Stimulated activated naive CD8-positive, alpha-beta T cell treated with anti-CD3 and anti-CD28 coated beads, Interleukin-15, Interleukin-2, amounts not matched to agents 100 U/mL and 50 U/mL, for 24 hours (primary cell): ENCODE measurements around the gene PRLR.
"Not testable (repeated sequence)": the region's sequence is repeated elsewhere in the genome, so short reads cannot be mapped to it uniquely, and the experiment has no call there.

ENCODE experiments used
- ATAC-seq: fragments of 150-1000 bp; cut with Tn5 transposase; one replicate; pipeline ENCODE4 v1.10.0; 2021
- DNase-seq: peaks from one replicate; pipeline ENCODE4 v3.0.0; 2021

PRLR gene

DNA sequence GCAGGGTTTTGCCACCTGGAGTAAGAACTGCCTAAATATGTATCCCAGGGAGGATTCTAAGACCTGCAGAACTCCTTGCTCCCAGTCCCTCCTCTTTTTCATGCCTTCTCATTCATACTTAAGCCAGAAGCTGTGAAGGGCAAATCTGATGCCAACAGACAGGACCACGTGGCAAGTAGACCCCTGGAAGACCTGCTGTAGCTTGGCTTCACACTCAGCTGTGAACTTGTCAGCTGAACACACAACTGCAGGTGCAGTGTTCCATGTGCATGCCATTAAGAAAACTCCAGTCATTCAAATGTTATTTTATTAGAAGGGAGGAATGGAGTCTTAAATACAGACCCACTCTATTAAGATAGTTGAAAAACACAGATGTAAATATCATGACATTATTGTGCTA lies 103.3 kb downstream of the PRLR start:
- no peak for DNase-seq
- ATAC-seq, result no peak

DNA sequence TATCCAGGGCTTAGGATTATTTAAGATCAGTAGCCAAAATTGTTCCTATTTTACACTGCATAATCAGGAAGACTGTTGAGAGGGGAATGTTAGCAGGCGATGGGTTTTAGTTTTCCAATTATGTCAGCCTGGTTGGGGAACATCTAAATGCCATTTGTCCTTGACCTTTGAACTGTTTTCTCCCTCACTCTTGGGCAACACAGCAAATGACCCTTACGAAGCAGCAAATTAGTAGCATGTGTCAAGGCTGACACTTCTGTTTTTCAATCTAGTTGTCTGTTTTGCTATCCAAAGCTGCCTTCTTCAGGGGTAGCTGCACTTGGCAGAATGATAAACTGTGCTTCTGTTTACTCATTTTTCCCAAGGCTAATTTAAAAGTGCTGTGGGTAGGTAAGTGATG lies 104.5 kb downstream of the PRLR start:
- ATAC-seq (no peak), DNase-seq (no peak)

DNA sequence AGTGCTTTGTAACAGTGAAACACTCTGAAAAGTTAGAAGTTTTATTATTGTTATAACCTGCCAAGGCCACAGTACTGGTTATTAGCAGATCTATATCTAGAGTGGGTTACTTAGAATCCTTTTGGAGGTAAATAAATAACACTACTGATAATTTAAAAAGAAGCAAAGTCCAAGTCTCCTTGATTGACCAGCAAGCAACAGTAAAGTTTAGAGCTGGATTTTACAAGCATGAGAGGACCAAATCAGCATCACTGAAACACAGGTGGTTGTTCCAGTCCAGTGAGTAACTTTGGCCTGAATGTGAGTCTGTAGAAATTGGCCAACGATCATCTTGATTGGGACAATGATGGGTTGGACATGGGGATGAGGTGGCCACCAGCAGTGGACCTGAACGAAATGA lies 105.4 kb downstream of the PRLR start:
- no peak for DNase-seq
- ATAC-seq, result no peak

DNA sequence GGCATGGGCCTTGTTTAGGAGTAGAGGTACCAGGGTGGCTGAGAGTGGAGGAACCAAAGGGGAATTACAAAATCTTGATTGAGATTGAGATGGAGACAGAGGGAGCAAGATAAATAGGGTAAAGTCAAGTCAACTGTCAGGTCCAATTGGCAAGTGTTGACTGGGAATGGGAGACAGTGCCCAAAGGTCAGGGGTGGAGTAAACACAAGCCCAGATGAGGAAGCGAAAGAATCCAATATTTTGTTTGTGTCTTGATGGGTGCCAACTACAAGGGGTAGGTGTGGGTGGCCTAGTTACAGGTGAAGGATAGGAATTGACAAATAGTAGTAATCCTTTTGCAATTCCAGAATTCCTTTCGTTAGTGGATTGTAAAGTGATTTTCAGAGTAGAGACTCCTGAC lies 107.5 kb downstream of the PRLR start:
- DNase-seq, result no peak
- ATAC-seq, result no peak

DNA sequence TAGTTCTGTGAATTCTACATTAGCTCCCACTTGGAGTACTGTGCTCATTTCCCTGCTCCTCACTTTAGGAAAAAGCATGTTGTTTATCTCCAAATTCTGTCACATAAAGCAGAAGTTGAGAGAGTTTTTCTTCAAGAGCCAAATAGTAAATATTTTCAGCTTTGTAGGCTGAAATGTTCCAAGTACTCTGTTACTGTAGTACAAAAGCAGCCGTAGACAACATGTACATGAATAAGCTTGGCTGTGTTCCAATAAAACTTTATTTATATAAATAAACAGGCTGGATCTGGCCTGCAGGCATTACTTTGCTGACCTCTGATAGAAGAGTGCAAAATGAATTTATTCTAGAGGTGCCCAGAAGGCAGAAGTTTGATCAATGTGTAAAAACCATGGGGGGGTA lies 109.6 kb downstream of the PRLR start:
- ATAC-seq (no peak), DNase-seq (no peak)

DNA sequence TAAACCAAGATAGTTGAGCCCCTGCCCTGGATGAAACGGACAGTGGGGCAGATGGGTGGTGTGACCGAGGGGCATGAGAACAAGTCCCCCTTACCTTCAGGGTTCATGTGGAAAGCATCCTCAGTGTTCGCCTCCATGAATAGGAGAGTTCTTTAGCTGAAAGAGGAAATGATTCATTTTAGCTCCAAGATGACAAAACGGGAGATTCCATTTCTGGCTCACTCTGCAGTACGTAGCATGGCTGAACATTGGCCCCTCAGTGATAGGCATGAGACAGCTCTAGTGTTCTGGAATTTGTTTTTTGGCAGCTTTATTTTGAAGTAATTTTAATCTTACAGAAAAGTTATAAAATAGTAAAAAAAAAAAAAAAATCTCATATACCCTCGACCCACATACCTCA lies 112.3 kb downstream of the PRLR start:
- no peak for DNase-seq

DNA sequence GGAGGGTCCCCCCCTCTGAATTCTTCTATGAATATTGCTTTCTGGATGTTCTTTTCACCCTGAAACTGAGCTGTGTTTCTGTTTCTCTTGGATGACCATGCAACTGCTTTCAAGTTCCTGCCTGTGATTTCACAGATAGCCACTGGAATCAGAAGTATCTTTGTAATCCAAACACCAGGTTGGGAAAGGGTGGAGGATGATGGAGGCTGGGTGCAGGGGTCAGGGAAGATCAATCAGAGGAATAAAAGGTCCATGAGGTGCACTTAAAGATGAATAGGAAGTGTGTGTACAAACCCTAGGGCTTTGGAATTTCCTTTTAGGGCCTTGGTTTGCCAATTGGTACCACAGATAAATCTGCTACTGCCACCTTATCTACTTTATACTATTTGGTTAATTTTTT lies 114.4 kb downstream of the PRLR start:
- DNase-seq, result no peak
- no peak for ATAC-seq

More for the DNA sequence above, 112.3 kb downstream of the PRLR start:
- no peak for ATAC-seq

DNA sequence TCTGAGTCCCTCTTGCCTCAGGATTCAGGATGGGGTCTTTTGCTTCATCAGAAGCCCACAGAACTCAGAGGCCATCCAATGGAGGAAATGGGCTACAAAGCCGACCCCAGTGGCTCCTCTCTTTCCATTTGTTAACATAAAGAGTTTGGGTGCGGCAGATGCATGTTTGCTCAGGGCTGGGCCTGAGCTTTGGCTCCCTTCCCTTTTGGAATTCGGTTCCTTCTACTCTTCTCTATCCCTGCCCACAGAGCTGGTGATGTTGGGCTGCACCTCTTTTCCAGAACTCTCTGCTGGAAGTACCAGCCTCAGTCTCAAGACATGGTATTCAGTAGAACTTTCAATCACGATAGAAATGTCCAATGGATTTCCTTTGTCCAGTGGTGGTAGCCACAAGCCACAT lies 115.6 kb downstream of the PRLR start:
- no peak for DNase-seq
- no peak for ATAC-seq

DNA sequence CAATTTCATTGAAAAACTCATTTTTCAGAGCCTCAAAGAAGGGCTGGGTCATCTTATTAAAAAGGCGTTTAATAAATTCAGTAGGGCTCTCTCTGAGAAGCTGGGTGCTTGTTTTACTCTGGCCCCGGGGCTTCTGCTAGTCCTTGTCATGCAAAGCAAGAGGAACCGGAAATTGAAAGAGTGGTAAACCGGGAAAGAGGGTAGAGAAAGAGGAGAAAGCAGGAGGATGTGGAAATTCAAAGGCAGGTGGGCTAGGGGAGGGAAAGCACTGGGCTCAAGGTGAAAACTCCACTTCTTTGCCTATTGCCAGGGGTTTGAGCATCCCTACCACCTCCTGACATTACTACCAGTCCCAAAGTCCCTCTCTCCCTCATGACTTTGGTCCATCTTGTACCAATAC lies 118.0 kb downstream of the PRLR start:
- no peak for ATAC-seq
- no peak for DNase-seq

DNA sequence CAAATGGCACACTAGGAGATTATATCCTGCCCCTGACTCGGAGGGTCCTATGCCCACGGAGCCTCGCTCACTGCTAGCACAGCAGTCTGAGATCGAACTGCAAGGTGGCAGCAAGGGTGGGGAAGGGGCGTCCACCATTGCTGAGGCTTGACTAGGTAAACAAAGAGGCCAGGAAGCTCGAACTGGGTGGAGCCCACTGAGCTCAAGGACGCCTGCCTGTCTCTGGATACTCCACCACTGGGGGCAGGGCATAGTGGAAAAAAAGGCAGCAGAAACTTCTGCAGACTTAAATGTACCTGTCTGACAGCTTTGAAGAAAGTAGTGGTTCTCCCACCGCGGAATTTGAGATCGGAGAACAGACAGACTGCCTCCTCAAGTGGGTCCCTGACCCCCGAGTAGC lies 125.7 kb downstream of the PRLR start:
- DNase-seq, ATAC-seq: not testable (repeated sequence)

DNA sequence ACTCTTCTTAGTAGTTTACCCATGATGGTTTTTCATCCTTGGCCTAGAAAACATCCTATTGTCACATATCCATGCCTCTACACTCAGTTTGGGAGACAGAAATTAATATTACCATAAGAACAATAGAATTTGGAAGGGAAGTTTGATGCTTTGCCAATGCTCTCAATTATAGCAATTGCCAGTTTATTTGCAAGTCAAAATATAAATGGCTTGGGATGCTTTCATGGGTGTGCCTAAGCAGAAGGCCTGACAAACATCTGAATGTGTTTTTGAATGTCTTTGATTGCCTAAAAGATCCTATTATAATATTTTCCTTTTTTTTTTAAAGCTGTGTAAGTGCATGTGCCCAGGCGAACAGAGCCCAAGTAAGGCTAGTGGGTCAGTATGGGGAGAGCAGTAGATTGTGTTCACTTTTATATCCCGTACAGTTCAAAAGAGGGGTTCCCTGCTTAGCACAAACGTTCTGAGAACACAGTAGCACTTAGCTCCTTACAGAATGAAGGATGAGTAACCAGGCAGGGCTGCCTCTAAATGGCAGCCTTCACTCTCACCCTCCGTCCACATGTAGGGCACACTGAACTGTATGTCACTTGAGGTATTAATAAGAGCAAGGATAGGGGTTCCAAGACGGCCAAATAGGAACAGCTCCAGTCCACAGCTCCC lies 126.5 kb downstream of the PRLR start:
- no peak for DNase-seq
- no peak for ATAC-seq

DNA sequence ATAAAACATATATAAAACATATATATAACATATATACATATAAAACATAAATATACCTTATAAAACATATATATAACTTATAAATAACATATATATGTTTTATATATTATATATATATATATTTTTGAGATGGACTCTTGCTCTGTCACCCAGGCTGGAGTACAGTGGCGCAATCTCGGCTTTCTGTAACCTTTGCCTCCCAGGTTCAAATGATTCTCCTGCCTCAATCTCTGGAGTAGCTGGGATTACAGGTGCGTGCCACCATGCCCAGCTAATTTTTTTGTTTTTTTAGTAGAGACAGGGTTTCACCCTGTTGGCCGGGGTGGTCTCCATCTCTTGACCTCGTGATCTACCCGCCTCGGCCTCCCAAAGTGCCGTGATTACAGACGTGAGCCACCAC lies 128.6 kb downstream of the PRLR start:
- not testable (repeated sequence) for DNase-seq, ATAC-seq

DNA sequence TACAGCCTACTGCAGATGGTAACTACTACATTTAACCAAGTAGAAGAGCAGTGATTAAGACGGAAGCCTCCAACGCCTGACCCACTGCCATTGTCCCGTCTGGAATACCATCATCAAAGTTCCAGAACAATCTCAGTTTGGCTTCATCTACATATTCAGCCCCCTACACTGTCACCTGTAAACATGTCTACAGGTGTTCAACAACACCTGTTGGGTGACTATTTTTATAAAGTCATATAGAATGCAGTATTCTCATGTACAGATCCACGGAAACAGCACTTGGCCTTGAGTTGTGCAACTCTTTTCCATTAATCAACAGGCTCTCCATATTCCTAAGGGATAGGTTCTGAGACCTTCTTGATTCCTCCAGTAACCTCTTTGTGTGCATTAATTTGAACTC lies 129.3 kb downstream of the PRLR start:
- DNase-seq, result no peak
- no peak for ATAC-seq

DNA sequence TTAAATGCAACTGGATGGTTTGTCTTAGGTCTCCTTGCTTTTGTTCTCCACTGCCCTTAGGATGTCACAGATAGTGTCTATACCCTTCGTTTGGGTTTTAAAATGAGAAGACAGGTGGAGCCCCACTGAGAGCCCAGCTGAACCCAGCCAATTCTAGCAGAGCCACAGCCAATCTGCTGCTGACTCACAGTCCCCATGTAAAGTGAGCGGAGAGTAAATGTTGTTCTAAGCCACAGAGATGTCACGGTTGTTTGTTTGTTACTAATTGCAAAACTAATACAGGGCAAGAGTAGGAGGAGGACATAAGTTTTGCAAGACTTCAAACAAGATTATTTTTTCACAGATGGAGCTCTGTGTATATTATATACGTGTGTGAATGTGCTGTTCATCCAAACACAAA lies 132.1 kb downstream of the PRLR start:
- DNase-seq (no peak), ATAC-seq (no peak)

DNA sequence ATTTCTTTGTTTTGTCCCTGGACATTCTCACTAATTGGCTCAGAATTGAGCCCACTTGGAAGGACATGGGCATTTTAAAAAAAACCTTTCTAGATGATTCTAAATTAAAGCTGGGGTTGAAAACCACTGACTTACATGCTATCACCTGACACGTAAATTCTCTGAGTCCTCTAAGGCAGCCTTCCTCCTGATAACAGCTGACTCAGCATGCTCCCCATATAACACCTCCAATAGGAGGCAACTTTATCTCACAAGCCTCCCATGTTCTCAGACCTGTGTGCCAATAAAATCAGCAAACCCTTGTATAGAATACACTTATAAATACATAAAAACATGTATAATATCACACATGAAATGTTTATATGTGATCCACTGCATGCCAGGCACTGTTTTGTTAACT lies 133.4 kb downstream of the PRLR start:
- DNase-seq, result no peak
- no peak for ATAC-seq

DNA sequence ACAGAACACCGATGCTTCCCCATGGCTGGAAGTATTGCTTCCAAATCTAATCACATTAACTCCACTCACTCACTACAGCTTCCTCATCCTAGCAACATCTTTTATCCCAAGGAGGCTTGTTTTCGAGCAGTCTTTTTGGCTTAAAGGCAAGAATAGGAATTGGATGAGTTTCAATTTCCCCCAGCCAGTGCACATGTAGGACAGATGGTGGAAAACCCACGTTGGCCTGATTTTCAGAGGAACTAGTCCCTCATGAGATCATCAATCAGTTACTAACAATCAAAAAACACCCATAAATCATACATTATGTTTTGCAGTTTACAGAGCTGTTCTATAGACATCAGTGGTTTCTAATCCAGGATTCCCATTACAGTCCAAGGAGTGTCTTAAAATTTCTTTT lies 134.1 kb downstream of the PRLR start:
- DNase-seq, result no peak

DNA sequence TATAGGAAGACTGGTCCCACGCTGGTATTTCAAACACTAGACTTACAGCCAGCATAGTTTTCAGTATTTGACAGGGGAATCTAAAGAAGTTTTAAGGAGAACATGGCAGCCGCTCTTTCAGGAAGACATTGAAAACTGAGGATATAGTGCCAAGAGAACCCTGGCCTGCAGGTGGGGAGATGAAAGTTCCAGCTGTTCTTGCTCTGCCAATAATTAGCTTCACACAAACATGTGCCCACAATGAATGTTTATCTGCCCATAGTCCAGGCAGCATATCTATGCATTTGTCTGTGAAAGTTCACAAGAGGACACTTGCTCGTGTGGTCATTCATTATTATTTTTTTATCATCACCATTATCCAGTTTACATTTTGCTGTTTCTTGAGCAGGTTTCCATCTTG lies 134.9 kb downstream of the PRLR start:
- no peak for ATAC-seq
- DNase-seq, result no peak

More for the DNA sequence above, 134.1 kb downstream of the PRLR start:
- ATAC-seq, result no peak

DNA sequence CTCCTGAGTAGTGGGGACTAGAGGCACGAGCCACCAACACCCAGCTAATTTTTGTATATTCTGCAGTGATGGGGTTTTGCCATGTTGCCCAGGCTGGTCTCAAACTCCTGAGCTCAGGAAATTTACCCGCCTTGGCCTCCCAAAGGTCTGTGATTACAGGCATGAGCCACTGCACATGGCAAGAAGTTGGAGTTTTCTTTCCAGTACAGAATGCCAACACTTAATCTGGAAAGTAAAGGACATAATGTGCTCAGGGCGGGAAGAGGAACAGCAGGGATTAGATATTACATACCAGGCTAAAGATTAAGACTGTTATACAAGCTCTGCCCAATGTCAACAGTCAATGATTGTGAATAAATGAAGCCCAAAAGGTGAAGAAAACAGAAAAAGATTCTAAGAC lies 135.3 kb downstream of the PRLR start:
- DNase-seq (no peak), ATAC-seq (no peak)

DNA sequence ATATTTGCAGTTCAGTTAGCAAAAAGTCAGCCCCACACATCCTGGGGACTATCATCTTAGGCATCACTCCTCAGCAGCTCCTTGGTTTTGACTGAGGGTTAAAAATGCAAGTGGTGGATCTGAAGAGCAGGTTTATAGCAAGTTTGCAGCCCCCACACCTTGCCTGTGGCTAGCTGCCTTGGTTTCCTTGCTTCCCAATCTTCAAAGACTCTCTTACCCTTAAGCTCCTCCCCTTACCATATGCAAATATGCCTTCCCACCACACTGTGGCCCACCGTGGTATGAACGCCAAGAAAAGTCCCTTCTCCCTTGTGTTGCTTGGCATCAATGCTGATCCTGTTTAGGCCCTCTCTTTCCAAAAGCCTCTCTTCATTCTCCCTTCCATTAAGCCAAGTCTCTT lies 137.6 kb downstream of the PRLR start:
- ATAC-seq (no peak), DNase-seq (no peak)

DNA sequence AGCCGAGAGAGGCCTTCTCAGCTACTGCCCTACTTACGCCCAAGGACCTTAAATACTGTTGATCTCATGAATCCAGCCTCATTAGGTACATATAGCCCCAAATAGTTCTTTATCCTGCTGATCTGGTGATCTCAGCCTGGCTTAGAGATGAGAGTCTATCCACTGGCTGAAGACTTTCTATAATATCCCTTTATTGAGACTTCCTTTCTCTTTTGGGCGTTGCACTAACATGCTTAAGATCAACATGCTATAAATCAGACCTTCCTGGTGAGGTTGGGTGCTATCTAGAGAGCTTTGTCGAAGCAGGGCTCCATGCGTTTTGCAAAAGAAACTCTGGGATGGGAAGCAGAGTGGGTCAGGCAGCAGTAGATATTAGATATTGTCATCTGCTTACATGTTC lies 138.6 kb downstream of the PRLR start:
- DNase-seq, result no peak
- ATAC-seq, result no peak

DNA sequence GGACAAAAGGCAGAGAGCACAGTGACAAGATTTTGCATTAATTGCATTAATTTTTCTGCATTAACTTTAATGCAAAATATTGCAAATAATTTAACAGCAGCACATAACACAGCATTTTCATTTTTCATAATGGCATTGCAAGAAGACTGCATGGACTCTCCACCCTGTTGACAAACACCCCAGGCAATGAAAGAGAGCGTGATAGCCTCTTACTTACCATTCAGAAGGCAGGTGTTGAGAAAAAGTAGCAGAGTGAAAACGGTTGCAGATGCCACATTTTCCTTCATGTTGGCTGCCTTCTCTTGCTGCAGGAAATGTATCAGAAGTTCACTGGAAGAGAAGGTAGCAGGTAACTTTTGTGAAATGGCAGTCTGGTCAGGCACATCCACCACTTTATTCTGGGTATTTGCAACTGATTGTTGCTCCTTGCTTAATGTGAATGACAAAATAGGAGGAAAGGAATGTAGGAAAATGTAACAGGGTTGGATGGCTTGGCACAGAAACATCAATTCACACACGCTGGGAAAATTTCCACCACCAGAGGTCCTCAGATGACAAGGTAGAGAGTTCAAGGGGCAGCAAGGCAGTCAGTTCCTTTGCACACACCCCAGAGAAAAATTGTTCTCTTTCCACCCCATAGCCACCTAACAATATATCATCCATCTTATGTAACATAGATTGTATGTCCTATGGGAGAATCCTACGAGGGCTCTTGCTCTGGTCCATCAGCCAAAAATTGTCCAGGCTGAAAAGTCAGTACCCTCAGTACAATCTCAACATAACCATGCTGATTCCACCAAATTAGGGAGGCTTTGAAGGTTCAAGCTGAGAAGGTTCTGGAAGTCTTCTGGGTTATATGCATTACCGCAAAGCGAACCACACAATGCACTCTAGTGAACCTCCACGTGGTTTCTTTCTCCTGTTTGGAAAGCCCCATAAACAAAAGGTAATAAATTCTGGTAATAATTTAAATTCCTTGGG lies 140.7 kb downstream of the PRLR start:
- DNase-seq, result peak; percentile 57
- no peak for ATAC-seq

DNA sequence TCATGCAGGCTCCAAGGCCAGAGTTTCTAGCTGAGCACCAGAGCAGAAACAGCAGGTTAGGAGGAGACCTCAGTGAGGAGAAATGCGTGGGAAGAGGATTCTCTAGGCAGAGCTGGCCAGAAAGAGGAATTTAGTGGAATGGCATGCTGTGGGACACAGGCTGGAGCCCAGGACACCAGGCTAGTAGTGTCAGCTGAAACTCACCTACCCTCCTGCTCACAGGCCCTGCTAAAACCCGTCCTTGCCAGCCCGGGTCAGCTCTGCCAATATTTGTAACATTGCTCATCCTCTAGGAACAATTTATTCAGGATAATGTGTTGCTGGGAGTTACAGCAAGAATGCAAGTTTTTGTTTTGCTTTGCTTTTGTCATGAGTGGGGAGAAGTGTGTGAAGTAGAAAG lies 142.3 kb downstream of the PRLR start:
- ATAC-seq (no peak), DNase-seq (no peak)

DNA sequence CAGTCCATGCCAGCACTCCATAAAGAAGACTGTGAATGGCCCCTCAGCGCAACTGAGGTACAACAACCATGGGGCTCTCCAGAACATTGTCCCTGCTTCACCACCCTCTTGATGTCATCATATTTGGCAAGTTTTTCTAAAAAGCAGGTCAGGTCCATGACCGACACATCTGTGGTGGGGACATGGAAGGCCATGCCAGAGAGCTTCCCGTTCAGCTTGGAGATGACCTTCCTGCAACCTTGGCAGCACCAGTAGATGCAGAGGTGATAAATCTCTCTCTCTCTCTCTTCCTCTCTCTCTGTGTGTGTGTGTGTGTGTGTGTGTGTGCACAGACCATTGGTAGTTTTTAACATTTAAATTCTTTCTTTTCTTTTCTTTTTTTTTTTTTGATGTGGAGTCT lies 147.1 kb downstream of the PRLR start:
- DNase-seq (no peak), ATAC-seq (no peak)

DNA sequence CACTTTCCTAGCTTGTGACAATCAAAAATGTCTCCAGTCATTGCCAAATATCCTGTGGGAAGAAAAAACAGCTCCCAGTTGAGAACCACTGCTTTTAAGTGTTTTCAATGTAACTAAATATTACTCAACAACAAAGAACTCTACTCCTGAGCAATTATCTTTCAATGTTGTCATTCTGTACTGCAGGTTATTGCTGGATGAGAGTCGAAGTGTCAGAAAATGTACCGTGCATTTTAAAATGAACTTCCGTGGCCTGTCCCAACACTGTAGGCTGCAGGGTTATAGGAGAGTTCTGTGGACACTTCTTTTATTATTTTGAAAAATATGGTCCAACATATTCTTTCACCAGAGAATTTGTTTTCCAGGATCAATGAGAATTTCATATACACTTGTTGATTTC lies 147.8 kb downstream of the PRLR start:
- no peak for DNase-seq
- no peak for ATAC-seq
